Renal cortex interstitium (tissue), 11 donors: ENCODE data around the gene PRDX6. TPM values are rescaled to one million over a fixed set of nuclear protein-coding genes. Genes with fewer than 3 reads are reported as not detected.
"Not testable (repeated sequence)": the region's sequence is repeated elsewhere in the genome, so short reads cannot be mapped to it uniquely, and the experiment has no call there.

Experiments
- DNase-seq, 11 donors: peaks; one replicate each; pipeline ENCODE4 v3.0.0-alpha.2; 2013; ENCODE audit warnings: low read depth in 9 of 11, low spot score in 4 of 11; ENCODE audit errors: extremely low read depth in 1 of 11
- polyA plus RNA-seq, 3 donors: library from polyadenylated mRNA; unstranded; fragments of 120-200 nt; gene quantifications; one replicate each; pipeline ENCODE4 v1.2.1, GENCODE V29; 2013; ENCODE audit not compliant: insufficient read length in 3 of 3

PRDX6 gene
- polyA plus RNA-seq, 3 donors: 330 to 381 (median 332) TPM

GRCh38 chr1:173509797-173510196, 32.7 kb downstream of the PRDX6 start:
- DNase-seq: no peak

- DNase-seq: not testable (repeated sequence)
These were observed 37.4 kb downstream of the PRDX6 start for GRCh38 chr1:173514503-173514902.

- no peak for DNase-seq
These were observed 43.7 kb downstream of the PRDX6 start for GRCh38 chr1:173520799-173521198.

- no peak for DNase-seq
These were observed 46.2 kb downstream of the PRDX6 start for GRCh38 chr1:173523329-173523728.

- no peak for DNase-seq
These were observed 48.8 kb downstream of the PRDX6 start for GRCh38 chr1:173525926-173526325.

GRCh38 chr1:173527151-173527826, 50.2 kb downstream of the PRDX6 start:
- DNase-seq: no peak

GRCh38 chr1:173529106-173529505, 52.0 kb downstream of the PRDX6 start:
- DNase-seq: no peak

- DNase-seq: no peak
These were observed 53.9 kb downstream of the PRDX6 start for GRCh38 chr1:173530795-173531693.

GRCh38 chr1:173532237-173532636, 55.1 kb downstream of the PRDX6 start:
- DNase-seq: no peak

- DNase-seq: no peak
These were observed 59.1 kb downstream of the PRDX6 start for GRCh38 chr1:173536223-173536622.

Other genes starting within 250 kb of the PRDX6 start
- gene SLC9C2, start 125.7 kb downstream of the PRDX6 start, polyA plus RNA-seq: 1 to 10 TPM in 1 of 3 donors, under 1 TPM in 2; 0.25 to 1.3 (median 0.34) TPM
- gene TEX50, start 158.0 kb downstream of the PRDX6 start, polyA plus RNA-seq: not detected
- 1 to 10 TPM; 3.9 to 5.6 (median 4.7) TPM for gene ANKRD45, start 192.5 kb downstream of the PRDX6 start, polyA plus RNA-seq
- 10 to 100 TPM; 21.4 to 23.9 (median 22.5) TPM for gene KLHL20, start 237.6 kb downstream of the PRDX6 start, polyA plus RNA-seq